GM23338 (cell line): ENCODE results near the gene ZC3H8. TPM values are rescaled to one million over a fixed set of nuclear protein-coding genes. Genes with fewer than 3 reads are reported as not detected.

Source experiments
- ATAC-seq: fragments of 200-7000 bp; cut with Tn5 transposase; 3 replicates; pipeline ENCODE4 v1.9.1; 2020
- DNase-seq: peaks from one replicate; pipeline ENCODE4 v3.0.0-alpha.2; 2015; ENCODE audit warnings: low spot score
- H2AFZ ChIP-seq: fragments of 200-600 bp; sonication (generic); 2 replicates; pipeline ENCODE4 v1.8.0; 2016; ENCODE audit warnings: antibody characterized with exemption, mild to moderate bottlenecking, moderate library complexity
- H3F3A ChIP-seq: fragments of 200-600 bp; sonication (generic); replicated peaks from 2 replicates; pipeline ENCODE4 v1.8.0; 2017; ENCODE audit warnings: antibody characterized with exemption, mixed run types, low read depth
- H3K27ac ChIP-seq: fragments of 200-600 bp; sonication (generic); 2 replicates; pipeline ENCODE4 v1.6.1; 2016; ENCODE audit warnings: low read depth
- H3K27me3 ChIP-seq: fragments of 200-600 bp; sonication (generic); 2 replicates; pipeline ENCODE4 v1.8.0; 2016; ENCODE audit warnings: mild to moderate bottlenecking, mixed run types, moderate library complexity; ENCODE audit not compliant: insufficient read depth
- H3K36me3 ChIP-seq: fragments of 200-600 bp; sonication (generic); 2 replicates; pipeline ENCODE4 v1.8.0; 2016; ENCODE audit warnings: mild to moderate bottlenecking; ENCODE audit not compliant: insufficient read depth
- H3K4me1 ChIP-seq: fragments of 200-600 bp; sonication (generic); 2 replicates; pipeline ENCODE4 v1.8.0; 2016; ENCODE audit warnings: mild to moderate bottlenecking, moderate library complexity; ENCODE audit not compliant: insufficient read depth
- H3K4me2 ChIP-seq: fragments of 200-600 bp; sonication (generic); 2 replicates; pipeline ENCODE4 v1.7.1; 2017; ENCODE audit warnings: mixed run types
- H3K4me3 ChIP-seq: fragments of 200-600 bp; sonication (generic); 2 replicates; pipeline ENCODE4 v1.6.1; 2016; ENCODE audit warnings: mixed run types
- H3K79me2 ChIP-seq: fragments of 200-600 bp; sonication (generic); replicated peaks from 2 replicates; pipeline ENCODE4 v1.8.0; 2017; ENCODE audit warnings: mild to moderate bottlenecking; ENCODE audit not compliant: insufficient read depth
- H3K9me2 ChIP-seq: fragments of 200-600 bp; sonication (generic); 2 replicates; pipeline ENCODE4 v1.8.0; 2017; ENCODE audit not compliant: insufficient read depth
- H4K20me1 ChIP-seq: fragments of 200-600 bp; sonication (generic); replicated peaks from 2 replicates; pipeline ENCODE4 v1.8.0; 2017; ENCODE audit warnings: mild to moderate bottlenecking; ENCODE audit not compliant: insufficient read depth
- H3K27ac Mint-ChIP-seq: 2 replicates; pipeline ENCODE4 v1.8.0; 2020; ENCODE audit warnings: inconsistent platforms, mild to moderate bottlenecking, moderate library complexity, mixed read lengths
- H3K27me3 Mint-ChIP-seq: 3 replicates; pipeline ENCODE4 v1.8.0; 2022; ENCODE audit warnings: low read depth, mild to moderate bottlenecking, moderate library complexity, mixed read lengths, inconsistent platforms; ENCODE audit not compliant: insufficient read depth, poor library complexity
- H3K36me3 Mint-ChIP-seq: 3 replicates; pipeline ENCODE4 v1.8.0; 2021; ENCODE audit warnings: low read depth, mild to moderate bottlenecking, inconsistent platforms, moderate library complexity, mixed read lengths
- H3K4me1 Mint-ChIP-seq: 3 replicates; pipeline ENCODE4 v1.8.0; 2020; ENCODE audit warnings: mild to moderate bottlenecking, inconsistent platforms, mixed read lengths
- H3K4me3 Mint-ChIP-seq: 3 replicates; pipeline ENCODE4 v1.8.0; 2021; ENCODE audit warnings: moderate library complexity, mild to moderate bottlenecking, inconsistent platforms, mixed read lengths
- H3K9me3 Mint-ChIP-seq: 3 replicates; pipeline ENCODE4 v1.8.0; 2020; ENCODE audit warnings: moderate library complexity, mild to moderate bottlenecking, inconsistent platforms, mixed read lengths
- CREB1 ChIP-seq: fragments of 250-450 bp; sonication (Bioruptor Pico); IDR thresholded peaks from 2 replicates; pipeline ENCODE4 v1.5.0; 2020; ENCODE audit warnings: low read depth, mild to moderate bottlenecking, moderate library complexity
- EZH2phosphoT487 ChIP-seq: fragments of 200-600 bp; sonication (generic); IDR thresholded peaks from one replicate; pipeline ENCODE4 v1.8.1; 2018; ENCODE audit warnings: antibody characterized with exemption; ENCODE audit not compliant: unreplicated experiment
- NANOG ChIP-seq: IDR thresholded peaks from 2 replicates; pipeline ENCODE4 v1.6.1; 2016; ENCODE audit warnings: antibody characterized with exemption, borderline replicate concordance
- STAT1 ChIP-seq: IDR thresholded peaks from one replicate; pipeline ENCODE4 v1.6.1; 2016; ENCODE audit warnings: antibody characterized with exemption; ENCODE audit not compliant: unreplicated experiment
- ZNF114 ChIP-seq: fragments of 250-450 bp; sonication (Bioruptor Pico); IDR thresholded peaks from 2 replicates; pipeline ENCODE4 v1.5.0; 2020; ENCODE audit warnings: mild to moderate bottlenecking, moderate library complexity
- polyA plus RNA-seq: library from polyadenylated mRNA; unstranded; fragments of >200 nt; fragmentation: Nextera tagmentation; extraction: Ambion mirVana; gene quantifications from 2 replicates; pipeline ENCODE4 v1.2.1, GENCODE V29; 2016
- total RNA-seq: library from RNA; depleted of rRNA; stranded (reverse); fragments of >200 nt; shearing (Covaris generic); gene quantifications from 2 replicates; pipeline ENCODE4 v1.2.3, GENCODE V29; 2014
- TF ChIP-seq, protein P1 (sequence below): IDR thresholded peaks from one replicate; pipeline ENCODE4 v1.6.1; 2018; ENCODE audit warnings: antibody characterized with exemption; ENCODE audit not compliant: unreplicated experiment
- TF ChIP-seq, protein P2 (sequence below): IDR thresholded peaks from 2 replicates; pipeline ENCODE4 v1.6.1; 2016; ENCODE audit warnings: antibody characterized with exemption
- TF ChIP-seq, protein P3 (sequence below), 2 experiments: fragments of 200-600 bp in 1 of 2; sonication (generic) in 1 of 2; conservative IDR thresholded peaks; 2 replicates each; pipeline versions ENCODE4 v1.5.1 to v1.6.1; 2016 to 2017; ENCODE audit warnings: antibody characterized with exemption in 2 of 2, low read depth in 2 of 2, mild to moderate bottlenecking in 2 of 2, moderate library complexity in 1 of 2

ZC3H8 gene
- total and polyA plus RNA-seq, 2 experiments from 2014 or later = 13.3 to 42.8 TPM

DNA sequence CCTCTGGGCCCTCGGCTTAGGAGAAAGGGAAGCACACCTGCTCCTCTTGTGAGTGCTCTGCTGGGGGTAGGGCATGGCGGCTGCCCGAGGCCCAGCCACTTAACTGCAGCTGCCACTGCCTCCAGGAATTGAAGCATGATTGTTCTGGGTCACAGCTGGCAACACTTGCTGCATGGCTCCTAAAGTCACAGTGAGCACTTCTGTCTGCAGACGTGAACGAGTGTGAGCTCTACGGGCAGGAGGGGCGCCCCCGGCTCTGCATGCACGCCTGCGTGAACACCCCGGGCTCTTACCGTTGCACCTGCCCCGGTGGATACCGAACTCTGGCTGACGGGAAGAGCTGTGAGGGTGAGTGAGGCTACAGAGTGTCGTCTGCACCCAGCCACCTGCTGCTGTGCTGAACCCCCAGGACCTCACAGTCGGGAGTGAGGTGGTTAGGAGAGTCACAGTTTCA, 72.2 kb downstream of the ZC3H8 start (continued):
- TF ChIP-seq EZH2phosphoT487 (no peak), STAT1 (no peak), NANOG (no peak)

DNA sequence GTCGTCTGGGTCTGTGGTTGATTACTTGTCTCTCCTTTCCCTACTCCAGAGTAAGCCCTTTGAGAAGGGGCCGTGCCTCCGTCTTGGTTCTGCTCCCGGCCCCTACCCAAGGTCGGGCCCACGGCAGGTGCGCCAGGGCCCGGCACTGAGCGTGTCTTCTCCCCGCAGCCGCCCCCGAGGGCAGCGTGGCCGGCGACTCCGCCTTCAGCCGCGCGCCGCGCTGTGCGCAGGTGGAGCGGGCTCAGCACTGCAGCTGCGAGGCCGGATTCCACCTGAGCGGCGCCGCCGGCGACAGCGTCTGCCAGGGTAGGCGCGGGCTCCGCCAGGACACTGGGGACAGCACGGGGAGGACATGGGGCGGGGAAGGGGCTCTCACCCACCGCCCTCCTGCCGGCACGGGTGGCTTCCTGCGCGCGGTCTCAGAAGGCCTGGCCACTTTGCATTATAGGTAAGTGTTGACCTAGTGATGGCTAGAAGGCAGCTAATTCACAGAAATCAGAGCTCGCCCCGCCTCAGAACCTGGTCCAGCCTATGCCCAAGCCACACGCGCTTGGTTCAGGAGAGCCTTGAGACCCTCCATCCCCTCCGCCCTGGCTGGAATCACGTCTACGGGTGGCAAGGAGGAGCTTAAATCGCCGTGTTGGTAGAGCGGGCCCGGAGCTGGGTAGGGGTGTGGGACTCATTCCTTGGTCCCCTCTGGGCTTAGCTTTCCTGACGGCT, 73.1 kb downstream of the ZC3H8 start:
- Histone ChIP-seq H4K20me1 (peaks cover 5% of the 10 kb centered on the region; the same call in 1 of the 2 replicates), H3K4me2 (peak overlapping the region; percentile 80), H3K79me2 (no peaks in the 10 kb centered on the region), H3K27me3 (peaks cover 44% of the 10 kb centered on the region), H3K4me3 (peak overlapping the region; percentile 55), H3K4me1 (peaks cover 6% of the 10 kb centered on the region; the same call in 1 of the 2 replicates), H3F3A (no peaks in the 10 kb centered on the region), H3K27ac (no peak overlapping the region), H3K36me3 (no peaks in the 10 kb centered on the region), H2AFZ (peak overlapping the region; percentile 99), H3K9me2 (no peaks in the 10 kb centered on the region)
- Mint-ChIP-seq H3K27ac (no peak overlapping the region), H3K4me3 (peak overlapping the region; percentile 52), H3K27me3 (peaks cover 22% of the 10 kb centered on the region), H3K9me3 (peaks cover 5% of the 10 kb centered on the region; the same call in 2 of the 3 replicates), H3K36me3 (no peaks in the 10 kb centered on the region), H3K4me1 (no peaks in the 10 kb centered on the region; the same call in 2 of the 3 replicates)
- ATAC-seq = peak; percentile 95
- peak; percentile 77 for DNase-seq
- TF ChIP-seq, protein P1, sequence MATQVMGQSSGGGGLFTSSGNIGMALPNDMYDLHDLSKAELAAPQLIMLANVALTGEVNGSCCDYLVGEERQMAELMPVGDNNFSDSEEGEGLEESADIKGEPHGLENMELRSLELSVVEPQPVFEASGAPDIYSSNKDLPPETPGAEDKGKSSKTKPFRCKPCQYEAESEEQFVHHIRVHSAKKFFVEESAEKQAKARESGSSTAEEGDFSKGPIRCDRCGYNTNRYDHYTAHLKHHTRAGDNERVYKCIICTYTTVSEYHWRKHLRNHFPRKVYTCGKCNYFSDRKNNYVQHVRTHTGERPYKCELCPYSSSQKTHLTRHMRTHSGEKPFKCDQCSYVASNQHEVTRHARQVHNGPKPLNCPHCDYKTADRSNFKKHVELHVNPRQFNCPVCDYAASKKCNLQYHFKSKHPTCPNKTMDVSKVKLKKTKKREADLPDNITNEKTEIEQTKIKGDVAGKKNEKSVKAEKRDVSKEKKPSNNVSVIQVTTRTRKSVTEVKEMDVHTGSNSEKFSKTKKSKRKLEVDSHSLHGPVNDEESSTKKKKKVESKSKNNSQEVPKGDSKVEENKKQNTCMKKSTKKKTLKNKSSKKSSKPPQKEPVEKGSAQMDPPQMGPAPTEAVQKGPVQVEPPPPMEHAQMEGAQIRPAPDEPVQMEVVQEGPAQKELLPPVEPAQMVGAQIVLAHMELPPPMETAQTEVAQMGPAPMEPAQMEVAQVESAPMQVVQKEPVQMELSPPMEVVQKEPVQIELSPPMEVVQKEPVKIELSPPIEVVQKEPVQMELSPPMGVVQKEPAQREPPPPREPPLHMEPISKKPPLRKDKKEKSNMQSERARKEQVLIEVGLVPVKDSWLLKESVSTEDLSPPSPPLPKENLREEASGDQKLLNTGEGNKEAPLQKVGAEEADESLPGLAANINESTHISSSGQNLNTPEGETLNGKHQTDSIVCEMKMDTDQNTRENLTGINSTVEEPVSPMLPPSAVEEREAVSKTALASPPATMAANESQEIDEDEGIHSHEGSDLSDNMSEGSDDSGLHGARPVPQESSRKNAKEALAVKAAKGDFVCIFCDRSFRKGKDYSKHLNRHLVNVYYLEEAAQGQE = no peak
- no peak for TF ChIP-seq CREB1 (CRISPR knock-in tag)

DNA sequence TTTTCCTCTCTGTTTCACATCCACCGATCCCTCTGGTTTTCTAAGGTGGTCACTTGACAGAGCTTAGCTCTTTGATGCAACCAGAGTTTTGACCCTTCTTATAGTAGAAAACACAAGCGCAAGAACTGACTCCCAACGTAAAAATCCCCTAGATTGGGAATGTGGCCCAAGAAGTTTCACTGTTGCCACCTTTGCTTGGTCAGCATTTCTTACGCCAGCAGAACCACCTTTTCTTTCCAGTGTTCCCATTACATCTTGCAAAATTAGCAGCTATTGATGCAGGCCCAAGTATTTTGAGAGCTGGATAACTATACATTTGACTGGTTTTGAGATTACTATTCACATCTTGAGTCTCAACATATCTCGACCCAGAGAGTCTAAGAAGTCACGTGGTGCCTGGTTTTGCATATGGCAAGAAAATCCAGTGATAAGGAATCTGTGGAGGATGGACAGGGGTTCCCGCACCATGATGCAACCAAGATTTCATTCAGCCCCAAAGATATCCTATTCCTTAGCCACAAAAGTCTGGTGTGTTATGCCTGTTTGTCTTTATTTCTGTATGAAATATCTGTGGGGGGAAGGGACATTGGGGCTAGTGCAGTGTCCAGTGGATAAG, 78.8 kb downstream of the ZC3H8 start:
- no peak overlapping the region for H3K27ac Mint-ChIP-seq
- peaks cover 2% of the 10 kb centered on the region; the same call in 1 of the 2 replicates for H4K20me1 ChIP-seq
- no peaks in the 10 kb centered on the region for H3K4me1 ChIP-seq
- H3K27me3 ChIP-seq = peaks cover 19% of the 10 kb centered on the region
- H3K36me3 ChIP-seq = no peaks in the 10 kb centered on the region
- TF ChIP-seq, protein P2, sequence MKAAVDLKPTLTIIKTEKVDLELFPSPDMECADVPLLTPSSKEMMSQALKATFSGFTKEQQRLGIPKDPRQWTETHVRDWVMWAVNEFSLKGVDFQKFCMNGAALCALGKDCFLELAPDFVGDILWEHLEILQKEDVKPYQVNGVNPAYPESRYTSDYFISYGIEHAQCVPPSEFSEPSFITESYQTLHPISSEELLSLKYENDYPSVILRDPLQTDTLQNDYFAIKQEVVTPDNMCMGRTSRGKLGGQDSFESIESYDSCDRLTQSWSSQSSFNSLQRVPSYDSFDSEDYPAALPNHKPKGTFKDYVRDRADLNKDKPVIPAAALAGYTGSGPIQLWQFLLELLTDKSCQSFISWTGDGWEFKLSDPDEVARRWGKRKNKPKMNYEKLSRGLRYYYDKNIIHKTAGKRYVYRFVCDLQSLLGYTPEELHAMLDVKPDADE = no peak
- TF ChIP-seq, protein P3, sequence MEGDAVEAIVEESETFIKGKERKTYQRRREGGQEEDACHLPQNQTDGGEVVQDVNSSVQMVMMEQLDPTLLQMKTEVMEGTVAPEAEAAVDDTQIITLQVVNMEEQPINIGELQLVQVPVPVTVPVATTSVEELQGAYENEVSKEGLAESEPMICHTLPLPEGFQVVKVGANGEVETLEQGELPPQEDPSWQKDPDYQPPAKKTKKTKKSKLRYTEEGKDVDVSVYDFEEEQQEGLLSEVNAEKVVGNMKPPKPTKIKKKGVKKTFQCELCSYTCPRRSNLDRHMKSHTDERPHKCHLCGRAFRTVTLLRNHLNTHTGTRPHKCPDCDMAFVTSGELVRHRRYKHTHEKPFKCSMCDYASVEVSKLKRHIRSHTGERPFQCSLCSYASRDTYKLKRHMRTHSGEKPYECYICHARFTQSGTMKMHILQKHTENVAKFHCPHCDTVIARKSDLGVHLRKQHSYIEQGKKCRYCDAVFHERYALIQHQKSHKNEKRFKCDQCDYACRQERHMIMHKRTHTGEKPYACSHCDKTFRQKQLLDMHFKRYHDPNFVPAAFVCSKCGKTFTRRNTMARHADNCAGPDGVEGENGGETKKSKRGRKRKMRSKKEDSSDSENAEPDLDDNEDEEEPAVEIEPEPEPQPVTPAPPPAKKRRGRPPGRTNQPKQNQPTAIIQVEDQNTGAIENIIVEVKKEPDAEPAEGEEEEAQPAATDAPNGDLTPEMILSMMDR (conservative IDR thresholded peaks at IDR 0.05; ENCODE audit: low read depth in 2 of 2) = no peak
- TF ChIP-seq EZH2phosphoT487 (no peak), ZNF114 (CRISPR knock-in tag) (no peak)
- H3K4me2 ChIP-seq = no peak overlapping the region
- H2AFZ ChIP-seq = no peak overlapping the region
- peaks cover 6% of the 10 kb centered on the region for H3K27me3 Mint-ChIP-seq
- H3K9me2 ChIP-seq = no peaks in the 10 kb centered on the region
- H3F3A ChIP-seq = no peaks in the 10 kb centered on the region
- H3K36me3 Mint-ChIP-seq = no peaks in the 10 kb centered on the region
- H3K4me1 Mint-ChIP-seq = no peaks in the 10 kb centered on the region
- no peak for ATAC-seq
- H3K9me3 Mint-ChIP-seq = peaks cover 5% of the 10 kb centered on the region; the same call in 2 of the 3 replicates
- no peak overlapping the region for H3K27ac ChIP-seq
- H3K79me2 ChIP-seq = no peaks in the 10 kb centered on the region
- DNase-seq = no peak
- H3K4me3 Mint-ChIP-seq = no peak overlapping the region
- no peak overlapping the region for H3K4me3 ChIP-seq
